ENCODE measurements around the gene ITGAX.
"Not testable (repeated sequence)": the region's sequence is repeated elsewhere in the genome, so short reads cannot be mapped to it uniquely, and the experiment has no call there.

GRCh38 chr16:31308381-31308780 is 46.6 kb upstream of the ITGAX start:
- TF ChIP-seq POLR2A (IDR thresholded peaks at IDR 0.05): not testable (repeated sequence)
- TF ChIP-seq, protein P1, sequence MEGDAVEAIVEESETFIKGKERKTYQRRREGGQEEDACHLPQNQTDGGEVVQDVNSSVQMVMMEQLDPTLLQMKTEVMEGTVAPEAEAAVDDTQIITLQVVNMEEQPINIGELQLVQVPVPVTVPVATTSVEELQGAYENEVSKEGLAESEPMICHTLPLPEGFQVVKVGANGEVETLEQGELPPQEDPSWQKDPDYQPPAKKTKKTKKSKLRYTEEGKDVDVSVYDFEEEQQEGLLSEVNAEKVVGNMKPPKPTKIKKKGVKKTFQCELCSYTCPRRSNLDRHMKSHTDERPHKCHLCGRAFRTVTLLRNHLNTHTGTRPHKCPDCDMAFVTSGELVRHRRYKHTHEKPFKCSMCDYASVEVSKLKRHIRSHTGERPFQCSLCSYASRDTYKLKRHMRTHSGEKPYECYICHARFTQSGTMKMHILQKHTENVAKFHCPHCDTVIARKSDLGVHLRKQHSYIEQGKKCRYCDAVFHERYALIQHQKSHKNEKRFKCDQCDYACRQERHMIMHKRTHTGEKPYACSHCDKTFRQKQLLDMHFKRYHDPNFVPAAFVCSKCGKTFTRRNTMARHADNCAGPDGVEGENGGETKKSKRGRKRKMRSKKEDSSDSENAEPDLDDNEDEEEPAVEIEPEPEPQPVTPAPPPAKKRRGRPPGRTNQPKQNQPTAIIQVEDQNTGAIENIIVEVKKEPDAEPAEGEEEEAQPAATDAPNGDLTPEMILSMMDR (IDR thresholded peaks at IDR 0.05): not testable (repeated sequence)
